Measurements from ENCODE around the gene PPP1R36. TPM values are rescaled to one million over a fixed set of nuclear protein-coding genes. Genes with fewer than 3 reads are reported as not detected.

The PPP1R36 gene
- total and polyA plus RNA-seq, 2 of the 4 experiments (the other 2 are of a cell fraction) = 0.15 to 0.54 TPM

DNA sequence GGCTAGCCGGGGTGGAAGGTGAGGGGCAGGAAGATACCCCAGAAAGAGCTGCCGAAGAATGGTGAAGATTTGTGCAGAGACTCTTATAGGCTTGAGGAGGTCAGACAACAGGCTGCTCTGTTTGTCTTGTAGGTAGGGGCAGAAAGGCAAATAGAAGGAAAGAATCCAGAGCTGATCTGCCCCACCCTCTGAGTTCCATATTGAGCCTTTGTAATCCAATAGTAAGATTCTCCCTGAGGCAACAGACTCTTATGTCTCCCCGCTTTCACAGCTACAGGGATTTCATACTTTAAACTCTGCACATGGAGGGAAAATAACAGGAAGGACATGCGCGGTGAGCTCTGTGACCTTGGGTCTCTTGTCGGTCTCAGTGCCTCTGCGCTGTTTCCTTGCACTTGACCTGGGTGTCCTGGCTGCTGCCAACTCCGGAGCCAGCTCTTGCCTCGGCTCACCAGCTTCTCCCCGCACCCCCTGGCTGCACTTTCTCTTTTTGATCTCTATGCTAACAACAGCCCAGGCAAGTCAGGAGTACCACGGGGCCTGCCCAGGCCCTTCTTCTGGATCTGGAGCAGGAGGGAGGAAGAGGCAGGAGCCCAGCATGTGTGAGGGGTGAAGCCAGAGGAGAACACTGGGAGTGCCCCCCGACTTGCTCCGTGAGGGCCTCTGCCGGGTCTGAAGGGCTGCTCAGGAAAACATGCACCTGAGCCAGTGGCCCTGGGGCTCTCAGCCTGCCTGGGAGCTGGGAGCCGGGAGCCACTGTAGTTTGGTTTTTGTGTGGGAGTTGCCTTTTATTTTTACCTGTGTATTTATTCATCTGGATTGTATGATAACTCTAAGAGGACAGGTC, 75.8 kb downstream of the PPP1R36 start:
- H3K79me1 ChIP-seq (ENCODE audit: low read depth in 1 of 2, low read length in 2 of 2) = no peaks in the 10 kb centered on the region
- H3K4me3 ChIP-seq (ENCODE audit: insufficient read depth, low read depth, low read length) = no peak overlapping the region
- H2BK120ac ChIP-seq (ENCODE audit: low read depth, low read length) = peak overlapping the region; percentile 76
- intact Hi-C loops (cut with micrococcal nuclease) (no loop called here), in situ Hi-C loops (cut with MboI; ENCODE audit: low sequenced_read_pairs) (no loop called here), dilution Hi-C loops (cut with HindIII; ENCODE audit: low sequenced_read_pairs, unreplicated experiment) (no loop called here)
- peak overlapping the region; percentile 57 for H2AK9ac ChIP-seq (replicated peaks; ENCODE audit: low read depth, low read length, poor library complexity)
- 88% methylated on average over 5 of the region's 15 CpGs; no CpG with 5 or more reads in 1 of the 2 experiments for WGBS, 2 experiments (ENCODE audit: extremely low coverage in 2 of 2, insufficient read length in 1 of 2)
- H4K8ac ChIP-seq (ENCODE audit: low read depth in 2 of 2, low read length in 2 of 2) = 0 out of 4 replicates have a peak overlapping the region, but pooled peaks of 1 of the 2 experiments have one; percentile 40
- no TSS peak for BruUV-seq (replicated peaks)
- H2BK20ac ChIP-seq (ENCODE audit: low read depth, low read length) = peak overlapping the region; percentile 59
- peaks cover 18% of the 10 kb centered on the region for H3K4me1 ChIP-seq (ENCODE audit: control insufficient read depth, insufficient read depth, low read length)
- peak overlapping the region; percentile 27 for H2AK5ac ChIP-seq (ENCODE audit: low read depth, low read length)
- H3K9me3 ChIP-seq (ENCODE audit: control insufficient read depth, insufficient read depth, low read length) = no peaks in the 10 kb centered on the region
- H4K20me1 ChIP-seq (ENCODE audit: insufficient read depth, low read length) = no peaks in the 10 kb centered on the region
- no peak for ATAC-seq (ENCODE audit: low read depth)
- POLR2A ChIA-PET (ENCODE audit: unreplicated experiment) = no interaction called here
- peak overlapping the region; percentile 55 for H3K4ac ChIP-seq (ENCODE audit: low read depth, low read length)
- H4K5ac ChIP-seq (ENCODE audit: low read depth, low read length) = peak overlapping the region; percentile 49; the same call in 1 of the 2 replicates
- peak overlapping the region; percentile 39 for H4K91ac ChIP-seq (ENCODE audit: insufficient read depth, low read depth, low read length)
- H2BK5ac ChIP-seq (ENCODE audit: low read depth, low read length, poor library complexity, severe bottlenecking) = no peak overlapping the region
- peak overlapping the region; percentile 55 for H2AFZ ChIP-seq (replicated peaks; ENCODE audit: low read length, poor library complexity)
- DNase-seq = no peak
- no peaks in the 10 kb centered on the region for H3K36me3 ChIP-seq (ENCODE audit: control insufficient read depth, insufficient read depth, low read length)
- CTCF ChIA-PET = interaction anchor here (0.8 to 0.9 kb wide), 2 partner anchors 11 to 46 kb away, joined by 3 read pairs; no protein-coding TSS in a partner anchor
- no peak overlapping the region for H3K9ac ChIP-seq (ENCODE audit: low read depth, low read length)
- H3K23ac ChIP-seq (ENCODE audit: low read depth, low read length) = no peak overlapping the region; the same call in 1 of the 2 replicates
- H3K27ac ChIP-seq (ENCODE audit: insufficient read depth, low read length) = no peak overlapping the region
- H3K18ac ChIP-seq (ENCODE audit: low read depth, low read length) = no peak overlapping the region; the same call in 1 of the 2 replicates
- 0 out of 2 replicates have a peak overlapping the region, but pooled peaks have one; percentile 45 for H3K14ac ChIP-seq (replicated peaks; ENCODE audit: low read depth, low read length)
- H3K9me1 ChIP-seq (ENCODE audit: insufficient read depth, low read length) = peaks cover 8% of the 10 kb centered on the region
- no peak overlapping the region for H3K56ac ChIP-seq (ENCODE audit: extremely low read depth, insufficient read depth, low read length)
- H3K27me3 ChIP-seq (ENCODE audit: control insufficient read depth, insufficient read depth, low read length) = no peaks in the 10 kb centered on the region
- no peak overlapping the region for H3K4me2 ChIP-seq (ENCODE audit: low read depth, low read length)
- peak overlapping the region; percentile 75; the same call in 2 of the 3 replicates for H2BK15ac ChIP-seq (ENCODE audit: low read depth, low read length)
- TF ChIP-seq, protein P1, sequence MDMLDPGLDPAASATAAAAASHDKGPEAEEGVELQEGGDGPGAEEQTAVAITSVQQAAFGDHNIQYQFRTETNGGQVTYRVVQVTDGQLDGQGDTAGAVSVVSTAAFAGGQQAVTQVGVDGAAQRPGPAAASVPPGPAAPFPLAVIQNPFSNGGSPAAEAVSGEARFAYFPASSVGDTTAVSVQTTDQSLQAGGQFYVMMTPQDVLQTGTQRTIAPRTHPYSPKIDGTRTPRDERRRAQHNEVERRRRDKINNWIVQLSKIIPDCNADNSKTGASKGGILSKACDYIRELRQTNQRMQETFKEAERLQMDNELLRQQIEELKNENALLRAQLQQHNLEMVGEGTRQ (IDR thresholded peaks at IDR 0.05; ENCODE audit: low read depth, low read length) = no peak
- TF ChIP-seq MAFK (IDR thresholded peaks at IDR 0.05; ENCODE audit: low read depth, low read length) = no peak
- no peak for TF ChIP-seq NFE2L2 (IDR thresholded peaks at IDR 0.05; ENCODE audit: low read depth, low read length)
- TF ChIP-seq, protein P2, sequence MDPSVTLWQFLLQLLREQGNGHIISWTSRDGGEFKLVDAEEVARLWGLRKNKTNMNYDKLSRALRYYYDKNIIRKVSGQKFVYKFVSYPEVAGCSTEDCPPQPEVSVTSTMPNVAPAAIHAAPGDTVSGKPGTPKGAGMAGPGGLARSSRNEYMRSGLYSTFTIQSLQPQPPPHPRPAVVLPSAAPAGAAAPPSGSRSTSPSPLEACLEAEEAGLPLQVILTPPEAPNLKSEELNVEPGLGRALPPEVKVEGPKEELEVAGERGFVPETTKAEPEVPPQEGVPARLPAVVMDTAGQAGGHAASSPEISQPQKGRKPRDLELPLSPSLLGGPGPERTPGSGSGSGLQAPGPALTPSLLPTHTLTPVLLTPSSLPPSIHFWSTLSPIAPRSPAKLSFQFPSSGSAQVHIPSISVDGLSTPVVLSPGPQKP (IDR thresholded peaks at IDR 0.05; ENCODE audit: borderline replicate concordance, low read depth, low read length) = no peak
- TF ChIP-seq MAZ (IDR thresholded peaks at IDR 0.05; ENCODE audit: borderline replicate concordance, low read depth, low read length) = no peak
- TF ChIP-seq MXI1 (IDR thresholded peaks at IDR 0.05; ENCODE audit: borderline replicate concordance, low read depth, low read length) = no peak
- TF ChIP-seq CEBPB (IDR thresholded peaks at IDR 0.05; ENCODE audit: low read depth, low read length) = no peak
- no peak for TF ChIP-seq RCOR1 (IDR thresholded peaks at IDR 0.05; ENCODE audit: insufficient replicate concordance, low read length)
- TF ChIP-seq, protein P3, sequence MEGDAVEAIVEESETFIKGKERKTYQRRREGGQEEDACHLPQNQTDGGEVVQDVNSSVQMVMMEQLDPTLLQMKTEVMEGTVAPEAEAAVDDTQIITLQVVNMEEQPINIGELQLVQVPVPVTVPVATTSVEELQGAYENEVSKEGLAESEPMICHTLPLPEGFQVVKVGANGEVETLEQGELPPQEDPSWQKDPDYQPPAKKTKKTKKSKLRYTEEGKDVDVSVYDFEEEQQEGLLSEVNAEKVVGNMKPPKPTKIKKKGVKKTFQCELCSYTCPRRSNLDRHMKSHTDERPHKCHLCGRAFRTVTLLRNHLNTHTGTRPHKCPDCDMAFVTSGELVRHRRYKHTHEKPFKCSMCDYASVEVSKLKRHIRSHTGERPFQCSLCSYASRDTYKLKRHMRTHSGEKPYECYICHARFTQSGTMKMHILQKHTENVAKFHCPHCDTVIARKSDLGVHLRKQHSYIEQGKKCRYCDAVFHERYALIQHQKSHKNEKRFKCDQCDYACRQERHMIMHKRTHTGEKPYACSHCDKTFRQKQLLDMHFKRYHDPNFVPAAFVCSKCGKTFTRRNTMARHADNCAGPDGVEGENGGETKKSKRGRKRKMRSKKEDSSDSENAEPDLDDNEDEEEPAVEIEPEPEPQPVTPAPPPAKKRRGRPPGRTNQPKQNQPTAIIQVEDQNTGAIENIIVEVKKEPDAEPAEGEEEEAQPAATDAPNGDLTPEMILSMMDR (conservative IDR thresholded peaks at IDR 0.05; ENCODE audit: low read depth, low read length) = no peak
- TF ChIP-seq POLR2A (IDR thresholded peaks at IDR 0.05; ENCODE audit: low read depth, low read length) = no peak
- no peak for TF ChIP-seq RFX5 (IDR thresholded peaks at IDR 0.05; ENCODE audit: low read depth, low read length)
- no peak for TF ChIP-seq SMC3 (IDR thresholded peaks at IDR 0.05; ENCODE audit: low read depth, low read length)
- TF ChIP-seq CHD1 (IDR thresholded peaks at IDR 0.05; ENCODE audit: low read depth, low read length) = no peak
- TF ChIP-seq BHLHE40 (IDR thresholded peaks at IDR 0.05; ENCODE audit: low read depth, low read length) = no peak
